Right lung (tissue), 5 donors: Measurements from ENCODE around the gene ZNF740. TPM values are rescaled to one million over a fixed set of nuclear protein-coding genes. Genes with fewer than 3 reads are reported as not detected.
"Not testable (repeated sequence)": the region's sequence is repeated elsewhere in the genome, so short reads cannot be mapped to it uniquely, and the experiment has no call there.

Experiments used
- DNase-seq, 2 donors: peaks; one replicate each; pipeline ENCODE4 v3.0.0-alpha.2; 2013
- polyA plus RNA-seq, 5 donors: library from polyadenylated mRNA; unstranded; fragments of 120-200 nt; gene quantifications; one replicate each; pipeline versions ENCODE4 v1.2.1 to v1.2.3, GENCODE V29; 2013; ENCODE audit warnings: inconsistent platforms in 1 of 5, low replicate concordance in 1 of 5; ENCODE audit not compliant: insufficient read length in 5 of 5, insufficient read depth in 1 of 5

The ZNF740 gene
- polyA plus RNA-seq, 5 donors: 49.5 to 66.6 (median 63.9) TPM

GRCh38 chr12:53171725-53172329 lies 8.7 kb upstream of the ZNF740 start:
- DNase-seq: no peak

- DNase-seq: no peak
These were observed 8.2 kb upstream of the ZNF740 start for GRCh38 chr12:53172352-53172751.

GRCh38 chr12:53173085-53173715 lies 7.3 kb upstream of the ZNF740 start:
- no peak for DNase-seq

- no peak for DNase-seq
These were observed 5.5 kb upstream of the ZNF740 start for GRCh38 chr12:53174881-53175491.

- no peak for DNase-seq
These were observed 3.8 kb upstream of the ZNF740 start for GRCh38 chr12:53176750-53177149.

GRCh38 chr12:53177447-53177846 lies 3.1 kb upstream of the ZNF740 start:
- not testable (repeated sequence) for DNase-seq

GRCh38 chr12:53178803-53179202 lies 1.7 kb upstream of the ZNF740 start:
- DNase-seq: not testable (repeated sequence)

- no peak for DNase-seq
These were observed 769 bp upstream of the ZNF740 start for GRCh38 chr12:53179687-53180219.

- DNase-seq: peak; percentile 85 to 87
These were observed 566 bp downstream of the ZNF740 start for GRCh38 chr12:53180931-53181645.

- DNase-seq: no peak
These were observed 1.4 kb downstream of the ZNF740 start for GRCh38 chr12:53181935-53182334.

- DNase-seq: no peak
These were observed 2.4 kb downstream of the ZNF740 start for GRCh38 chr12:53182903-53183302.

GRCh38 chr12:53184828-53185227 lies 4.3 kb downstream of the ZNF740 start:
- no peak for DNase-seq

GRCh38 chr12:53185582-53186153 lies 5.1 kb downstream of the ZNF740 start:
- DNase-seq: no peak

- no peak for DNase-seq
These were observed 6.2 kb downstream of the ZNF740 start for GRCh38 chr12:53186745-53187144.

GRCh38 chr12:53187145-53187899 lies 6.8 kb downstream of the ZNF740 start:
- DNase-seq: no peak

- DNase-seq: peak in 1 of 2 donors; percentile 26
These were observed 9.7 kb downstream of the ZNF740 start for GRCh38 chr12:53190108-53190729.

GRCh38 chr12:53191096-53191884 lies 10.8 kb downstream of the ZNF740 start:
- DNase-seq: no peak

- DNase-seq: no peak
These were observed 11.5 kb downstream of the ZNF740 start for GRCh38 chr12:53191885-53192530.

- DNase-seq: no peak
These were observed 12.1 kb downstream of the ZNF740 start for GRCh38 chr12:53192531-53193021.
